ENCODE measurements around the gene CDON.

GRCh38 chr11:125926682-125927081 is 136.0 kb downstream of the CDON start:
- TF ChIP-seq POLR2A (IDR thresholded peaks at IDR 0.05; ENCODE audit: low read length) (no peak), GATA1 (IDR thresholded peaks at IDR 0.05; ENCODE audit: low read depth, low read length) (no peak)
